ENCODE data around the gene LMAN1L. TPM values are rescaled to one million over a fixed set of nuclear protein-coding genes. Genes with fewer than 3 reads are reported as not detected.

Gene LMAN1L
- total RNA-seq, 2 experiments from 2014 or later, result 0.09 to 0.38 TPM

DNA sequence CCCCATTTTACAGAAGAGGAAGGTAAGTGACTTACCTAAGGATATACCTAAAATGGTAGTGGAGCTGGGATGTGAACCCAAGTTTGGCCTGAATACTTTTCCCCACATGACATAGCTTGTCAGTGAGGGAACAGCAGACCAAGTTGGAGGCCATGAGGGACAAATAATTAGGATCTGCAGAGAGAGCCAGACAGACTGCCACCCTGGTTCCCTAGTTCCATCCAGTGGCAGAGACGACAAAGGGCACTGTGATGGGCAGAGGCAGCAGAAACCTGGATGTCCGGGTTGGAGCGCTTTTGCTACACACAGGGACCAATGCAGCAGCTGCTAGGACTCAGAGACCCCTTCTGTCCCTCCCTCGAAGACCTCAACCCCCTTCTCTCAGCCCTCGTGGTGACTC, 15.0 kb downstream of the LMAN1L start:
- H3K36me3 ChIP-seq (ENCODE audit: insufficient read depth, low read length), result no peaks in the 10 kb centered on the region
- no peaks in the 10 kb centered on the region for H3K9me3 ChIP-seq (ENCODE audit: low read length)
- H3K79me2 ChIP-seq (ENCODE audit: insufficient read depth, low read depth, low read length), result no peaks in the 10 kb centered on the region
- ChIA-PET POLR2A (no interaction called here), CTCF (ENCODE audit: unreplicated experiment) (no interaction called here)
- H3K4me2 ChIP-seq (ENCODE audit: low read length), result no peak overlapping the region
- TF ChIP-seq, protein P1, sequence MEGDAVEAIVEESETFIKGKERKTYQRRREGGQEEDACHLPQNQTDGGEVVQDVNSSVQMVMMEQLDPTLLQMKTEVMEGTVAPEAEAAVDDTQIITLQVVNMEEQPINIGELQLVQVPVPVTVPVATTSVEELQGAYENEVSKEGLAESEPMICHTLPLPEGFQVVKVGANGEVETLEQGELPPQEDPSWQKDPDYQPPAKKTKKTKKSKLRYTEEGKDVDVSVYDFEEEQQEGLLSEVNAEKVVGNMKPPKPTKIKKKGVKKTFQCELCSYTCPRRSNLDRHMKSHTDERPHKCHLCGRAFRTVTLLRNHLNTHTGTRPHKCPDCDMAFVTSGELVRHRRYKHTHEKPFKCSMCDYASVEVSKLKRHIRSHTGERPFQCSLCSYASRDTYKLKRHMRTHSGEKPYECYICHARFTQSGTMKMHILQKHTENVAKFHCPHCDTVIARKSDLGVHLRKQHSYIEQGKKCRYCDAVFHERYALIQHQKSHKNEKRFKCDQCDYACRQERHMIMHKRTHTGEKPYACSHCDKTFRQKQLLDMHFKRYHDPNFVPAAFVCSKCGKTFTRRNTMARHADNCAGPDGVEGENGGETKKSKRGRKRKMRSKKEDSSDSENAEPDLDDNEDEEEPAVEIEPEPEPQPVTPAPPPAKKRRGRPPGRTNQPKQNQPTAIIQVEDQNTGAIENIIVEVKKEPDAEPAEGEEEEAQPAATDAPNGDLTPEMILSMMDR (conservative IDR thresholded peaks at IDR 0.05; ENCODE audit: low read length), result no peak
- TF ChIP-seq EZH2phosphoT487 (IDR thresholded peaks at IDR 0.05; ENCODE audit: borderline replicate concordance, low read depth, low read length), result no peak
- DNase-seq (ENCODE audit: low spot score), result no peak
- H3K4me3 ChIP-seq (ENCODE audit: low read depth, low read length, poor library complexity, severe bottlenecking), result no peak overlapping the region
- no TSS peak for BruUV-seq (replicated peaks)
- no peaks in the 10 kb centered on the region for H4K20me1 ChIP-seq (ENCODE audit: insufficient read depth, low read length)
- H3K4me1 ChIP-seq (ENCODE audit: insufficient read depth, low read length, poor library complexity, severe bottlenecking), result peaks cover 18% of the 10 kb centered on the region
- no peaks in the 10 kb centered on the region for H3K9me2 ChIP-seq (ENCODE audit: insufficient read depth, low read length)
- H3K27ac ChIP-seq (ENCODE audit: low read depth, low read length, poor library complexity, severe bottlenecking), result no peak overlapping the region
- intact Hi-C loops (cut with micrococcal nuclease; ENCODE audit: unreplicated experiment), result no loop called here
- no peak overlapping the region for H2AFZ ChIP-seq (ENCODE audit: low read length)

GRCh38 chr15:74828835-74829234, 16.2 kb downstream of the LMAN1L start:
- POLR2A ChIA-PET, result interaction anchor here (2.9 kb wide), 1 partner anchor 8 kb away, joined by 12 read pairs; no protein-coding TSS in a partner anchor
- TF ChIP-seq EZH2phosphoT487 (IDR thresholded peaks at IDR 0.05; ENCODE audit: borderline replicate concordance, low read depth, low read length), result no peak
- TF ChIP-seq, protein P1 (conservative IDR thresholded peaks at IDR 0.05; ENCODE audit: low read length), result no peak
- H3K4me1 ChIP-seq (ENCODE audit: insufficient read depth, low read length, poor library complexity, severe bottlenecking), result peaks cover 23% of the 10 kb centered on the region
- H3K27ac ChIP-seq (ENCODE audit: low read depth, low read length, poor library complexity, severe bottlenecking), result no peak overlapping the region
- no peak for DNase-seq (ENCODE audit: low spot score)
- no peaks in the 10 kb centered on the region for H4K20me1 ChIP-seq (ENCODE audit: insufficient read depth, low read length)
- H3K4me2 ChIP-seq (ENCODE audit: low read length), result no peak overlapping the region
- H3K9me3 ChIP-seq (ENCODE audit: low read length), result no peaks in the 10 kb centered on the region
- intact Hi-C loops (cut with micrococcal nuclease; ENCODE audit: unreplicated experiment), result no loop called here
- CTCF ChIA-PET (ENCODE audit: unreplicated experiment), result no interaction called here
- H3K4me3 ChIP-seq (ENCODE audit: low read depth, low read length, poor library complexity, severe bottlenecking), result no peak overlapping the region
- BruUV-seq (replicated peaks), result no TSS peak
- H3K79me2 ChIP-seq (ENCODE audit: insufficient read depth, low read depth, low read length), result no peaks in the 10 kb centered on the region
- H2AFZ ChIP-seq (ENCODE audit: low read length), result no peak overlapping the region
- no peaks in the 10 kb centered on the region for H3K36me3 ChIP-seq (ENCODE audit: insufficient read depth, low read length)
- H3K9me2 ChIP-seq (ENCODE audit: insufficient read depth, low read length), result no peaks in the 10 kb centered on the region

GRCh38 chr15:74829486-74829885, 16.9 kb downstream of the LMAN1L start:
- no peak for TF ChIP-seq EZH2phosphoT487 (IDR thresholded peaks at IDR 0.05; ENCODE audit: borderline replicate concordance, low read depth, low read length)
- TF ChIP-seq, protein P1 (conservative IDR thresholded peaks at IDR 0.05; ENCODE audit: low read length), result no peak
- Histone ChIP-seq H2AFZ (ENCODE audit: low read length) (no peak overlapping the region), H3K79me2 (ENCODE audit: insufficient read depth, low read depth, low read length) (no peaks in the 10 kb centered on the region), H3K9me2 (ENCODE audit: insufficient read depth, low read length) (no peaks in the 10 kb centered on the region), H4K20me1 (ENCODE audit: insufficient read depth, low read length) (no peaks in the 10 kb centered on the region), H3K36me3 (ENCODE audit: insufficient read depth, low read length) (no peaks in the 10 kb centered on the region), H3K4me3 (ENCODE audit: low read depth, low read length, poor library complexity, severe bottlenecking) (no peak overlapping the region), H3K9me3 (ENCODE audit: low read length) (no peaks in the 10 kb centered on the region), H3K4me1 (ENCODE audit: insufficient read depth, low read length, poor library complexity, severe bottlenecking) (peaks cover 23% of the 10 kb centered on the region), H3K4me2 (ENCODE audit: low read length) (no peak overlapping the region), H3K27ac (ENCODE audit: low read depth, low read length, poor library complexity, severe bottlenecking) (no peak overlapping the region)
- ChIA-PET POLR2A (interaction anchor here (0.6 to 2.9 kb wide), 3 partner anchors 9 to 350 kb away, joined by 3 to 12 read pairs (median 3); no protein-coding TSS in a partner anchor), CTCF (ENCODE audit: unreplicated experiment) (no interaction called here)
- no TSS peak for BruUV-seq (replicated peaks)
- intact Hi-C loops (cut with micrococcal nuclease; ENCODE audit: unreplicated experiment), result no loop called here
- no peak for DNase-seq (ENCODE audit: low spot score)
